HepG2 (cell line): ENCODE measurements around the gene AMZ2. TPM values are rescaled to one million over a fixed set of nuclear protein-coding genes. Genes with fewer than 3 reads are reported as not detected.
A peak's percentile ranks its signal among the peaks of the same experiment; 100 is the strongest.

Experiments used
- ARNT ChIP-seq: fragments of 450-650 bp; IDR thresholded peaks from 2 replicates; pipeline ENCODE4 v1.6.1; 2017
- CEBPG ChIP-seq: IDR thresholded peaks from 2 replicates; pipeline ENCODE4 v1.6.1; 2016
- ELF1 ChIP-seq: sonication (generic); formaldehyde crosslinking; IDR thresholded peaks from 2 replicates; pipeline ENCODE4 v1.4.0; 2020; ENCODE audit warnings: missing genetic modification reagents
- GTF3A ChIP-seq: sonication (generic); formaldehyde crosslinking; conservative IDR thresholded peaks from 2 replicates; pipeline ENCODE4 v1.4.0; 2020; ENCODE audit warnings: mild to moderate bottlenecking, missing genetic modification reagents
- MEIS1 ChIP-seq: sonication (generic); formaldehyde crosslinking; IDR thresholded peaks from 2 replicates; pipeline ENCODE4 v1.9.0; 2021; ENCODE audit warnings: mild to moderate bottlenecking, missing genetic modification reagents, moderate library complexity, borderline replicate concordance
- MIXL1 ChIP-seq: IDR thresholded peaks from 2 replicates; pipeline ENCODE4 v1.6.1; 2016
- NCOA2 ChIP-seq: sonication (generic); formaldehyde crosslinking; IDR thresholded peaks from 2 replicates; pipeline ENCODE4 v1.8.0; 2022; ENCODE audit warnings: inconsistent platforms
- NRL ChIP-seq: sonication (generic); formaldehyde crosslinking; IDR thresholded peaks from 2 replicates; pipeline ENCODE4 v1.5.0; 2020; ENCODE audit warnings: missing genetic modification reagents, mild to moderate bottlenecking, moderate library complexity, borderline replicate concordance
- SMC3 ChIP-seq: IDR thresholded peaks from 2 replicates; pipeline ENCODE4 v1.6.1; 2011; ENCODE audit warnings: low read length, improper control_type of control experiment
- SRSF4 ChIP-seq: fragments of 200-400 bp; formaldehyde crosslinking; IDR thresholded peaks from one replicate; pipeline ENCODE4 v1.6.1; 2018; ENCODE audit warnings: mild to moderate bottlenecking, low read depth, low read length, moderate library complexity; ENCODE audit not compliant: poor library complexity, severe bottlenecking
- TRIM24 ChIP-seq: sonication (generic); formaldehyde crosslinking; IDR thresholded peaks from 2 replicates; pipeline ENCODE4 v1.8.0; 2022; ENCODE audit warnings: mild to moderate bottlenecking, missing genetic modification reagents
- ZFP37 ChIP-seq: sonication (generic); formaldehyde crosslinking; IDR thresholded peaks from 2 replicates; pipeline ENCODE4 v1.4.0; 2020; ENCODE audit warnings: missing genetic modification reagents, borderline replicate concordance
- ZNF232 ChIP-seq: sonication (generic); formaldehyde crosslinking; IDR thresholded peaks from 2 replicates; pipeline ENCODE4 v1.4.0; 2020; ENCODE audit warnings: missing genetic modification reagents, borderline replicate concordance
- ZNF501 ChIP-seq: sonication (generic); formaldehyde crosslinking; IDR thresholded peaks from 2 replicates; pipeline ENCODE4 v1.5.1; 2020; ENCODE audit warnings: mild to moderate bottlenecking, moderate library complexity, missing genetic modification reagents
- ZNF678 ChIP-seq: sonication (generic); formaldehyde crosslinking; IDR thresholded peaks from 2 replicates; pipeline ENCODE4 v1.4.0; 2020; ENCODE audit warnings: mild to moderate bottlenecking, missing genetic modification reagents
- ZSCAN20 ChIP-seq: sonication (generic); formaldehyde crosslinking; IDR thresholded peaks from 2 replicates; pipeline ENCODE4 v1.4.0; 2020; ENCODE audit warnings: missing genetic modification reagents, mild to moderate bottlenecking, borderline replicate concordance
- polyA plus RNA-seq, 8 experiments: library from polyadenylated mRNA; depleted of rRNA in 3 of 8; stranded (reverse) in 7 of 8; unstranded in 1 of 8; fragments of >200 nt; fragmentation: Illumina TruSeq in 4 of 8; extraction: Trizol in 4 of 8; gene quantifications; 2 replicates each; pipeline versions ENCODE4 v1.2.1 to v1.2.3, GENCODE V29; 2011 to 2016; ENCODE audit warnings: low read depth in 4 of 8, missing spikeins in 1 of 8, mixed read lengths in 1 of 8; ENCODE audit not compliant: insufficient read depth in 1 of 8
- total RNA-seq, 5 experiments: library from RNA; depleted of rRNA; stranded (reverse); fragments of >200 nt; fragmentation: Illumina TruSeq; extraction: Trizol; gene quantifications; 2 replicates each; pipeline ENCODE4 v1.2.3, GENCODE V29; 2016; ENCODE audit warnings: low read depth in 1 of 5
- TF ChIP-seq, protein P1 (sequence below): sonication (generic); formaldehyde crosslinking; IDR thresholded peaks from 2 replicates; pipeline ENCODE4 v1.5.0; 2020; ENCODE audit warnings: mild to moderate bottlenecking, missing genetic modification reagents
- TF ChIP-seq, protein P2 (sequence below): sonication (generic); formaldehyde crosslinking; IDR thresholded peaks from 2 replicates; pipeline ENCODE4 v1.9.0; 2021; ENCODE audit warnings: missing genetic modification reagents, borderline replicate concordance
- TF ChIP-seq, protein P3 (sequence below): sonication (generic); formaldehyde crosslinking; IDR thresholded peaks from 2 replicates; pipeline ENCODE4 v1.5.0; 2020; ENCODE audit warnings: missing genetic modification reagents, mild to moderate bottlenecking, borderline replicate concordance
- TF ChIP-seq, protein P4 (sequence below): fragments of 450-650 bp; IDR thresholded peaks from 2 replicates; pipeline ENCODE4 v1.6.1; 2017

The AMZ2 gene
- total and polyA plus RNA-seq, 2 of the 13 experiments (the other 11 are each of a cell fraction or from before 2014, with no cell fraction given): 86.9 to 90.2 TPM

DNA sequence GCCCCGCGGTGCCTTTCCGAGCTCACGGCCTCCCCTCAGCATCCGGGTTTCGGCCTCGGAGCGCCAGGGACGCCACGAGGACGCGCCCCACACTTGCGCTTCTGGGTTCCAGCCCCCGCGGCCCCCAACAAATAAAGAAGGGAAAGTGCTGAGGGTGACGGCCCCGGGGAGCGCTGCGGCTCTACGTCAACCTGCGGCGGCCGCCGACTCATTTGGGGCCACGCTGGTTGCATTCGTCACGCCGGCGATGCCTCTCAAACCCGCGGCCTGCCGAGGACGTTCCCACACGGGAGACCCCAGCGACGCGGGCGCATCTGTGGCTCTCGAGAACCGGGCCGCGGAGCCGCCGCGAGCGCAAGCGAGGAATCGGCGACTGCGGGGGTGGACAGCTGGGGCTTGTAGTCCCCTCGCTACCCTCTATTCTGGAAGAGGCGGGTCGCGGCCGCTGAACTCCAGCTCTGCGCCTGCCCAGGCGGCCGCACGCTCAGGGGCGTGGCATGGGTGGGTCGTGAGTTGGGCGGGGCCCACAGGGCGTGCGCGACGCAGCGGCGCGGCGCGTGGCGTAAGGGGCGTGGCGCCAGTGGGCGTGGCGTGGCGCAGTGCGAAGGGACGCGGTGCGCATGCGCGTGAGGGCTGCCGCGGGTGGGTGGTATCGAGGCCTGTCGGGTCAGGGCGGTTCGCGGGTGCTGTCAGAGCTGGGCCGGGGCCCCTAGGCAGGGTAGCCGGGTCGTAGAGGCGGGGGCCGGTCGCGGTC, at the start of gene AMZ2 (continued):
- TF ChIP-seq, protein P1, sequence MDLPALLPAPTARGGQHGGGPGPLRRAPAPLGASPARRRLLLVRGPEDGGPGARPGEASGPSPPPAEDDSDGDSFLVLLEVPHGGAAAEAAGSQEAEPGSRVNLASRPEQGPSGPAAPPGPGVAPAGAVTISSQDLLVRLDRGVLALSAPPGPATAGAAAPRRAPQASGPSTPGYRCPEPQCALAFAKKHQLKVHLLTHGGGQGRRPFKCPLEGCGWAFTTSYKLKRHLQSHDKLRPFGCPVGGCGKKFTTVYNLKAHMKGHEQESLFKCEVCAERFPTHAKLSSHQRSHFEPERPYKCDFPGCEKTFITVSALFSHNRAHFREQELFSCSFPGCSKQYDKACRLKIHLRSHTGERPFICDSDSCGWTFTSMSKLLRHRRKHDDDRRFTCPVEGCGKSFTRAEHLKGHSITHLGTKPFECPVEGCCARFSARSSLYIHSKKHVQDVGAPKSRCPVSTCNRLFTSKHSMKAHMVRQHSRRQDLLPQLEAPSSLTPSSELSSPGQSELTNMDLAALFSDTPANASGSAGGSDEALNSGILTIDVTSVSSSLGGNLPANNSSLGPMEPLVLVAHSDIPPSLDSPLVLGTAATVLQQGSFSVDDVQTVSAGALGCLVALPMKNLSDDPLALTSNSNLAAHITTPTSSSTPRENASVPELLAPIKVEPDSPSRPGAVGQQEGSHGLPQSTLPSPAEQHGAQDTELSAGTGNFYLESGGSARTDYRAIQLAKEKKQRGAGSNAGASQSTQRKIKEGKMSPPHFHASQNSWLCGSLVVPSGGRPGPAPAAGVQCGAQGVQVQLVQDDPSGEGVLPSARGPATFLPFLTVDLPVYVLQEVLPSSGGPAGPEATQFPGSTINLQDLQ (CRISPR knock-in tag): no peak; the same call in 1 of the 2 replicates
- peak; percentile 40; the same call in 1 of the 2 replicates for TF ChIP-seq NCOA2 (CRISPR knock-in tag)
- peak; percentile 54 for TF ChIP-seq MIXL1 (CRISPR knock-in tag)
- no peak for TF ChIP-seq SRSF4
- peak; percentile 43 for TF ChIP-seq ZFP37
- TF ChIP-seq GTF3A: no peak
- TF ChIP-seq, protein P2, sequence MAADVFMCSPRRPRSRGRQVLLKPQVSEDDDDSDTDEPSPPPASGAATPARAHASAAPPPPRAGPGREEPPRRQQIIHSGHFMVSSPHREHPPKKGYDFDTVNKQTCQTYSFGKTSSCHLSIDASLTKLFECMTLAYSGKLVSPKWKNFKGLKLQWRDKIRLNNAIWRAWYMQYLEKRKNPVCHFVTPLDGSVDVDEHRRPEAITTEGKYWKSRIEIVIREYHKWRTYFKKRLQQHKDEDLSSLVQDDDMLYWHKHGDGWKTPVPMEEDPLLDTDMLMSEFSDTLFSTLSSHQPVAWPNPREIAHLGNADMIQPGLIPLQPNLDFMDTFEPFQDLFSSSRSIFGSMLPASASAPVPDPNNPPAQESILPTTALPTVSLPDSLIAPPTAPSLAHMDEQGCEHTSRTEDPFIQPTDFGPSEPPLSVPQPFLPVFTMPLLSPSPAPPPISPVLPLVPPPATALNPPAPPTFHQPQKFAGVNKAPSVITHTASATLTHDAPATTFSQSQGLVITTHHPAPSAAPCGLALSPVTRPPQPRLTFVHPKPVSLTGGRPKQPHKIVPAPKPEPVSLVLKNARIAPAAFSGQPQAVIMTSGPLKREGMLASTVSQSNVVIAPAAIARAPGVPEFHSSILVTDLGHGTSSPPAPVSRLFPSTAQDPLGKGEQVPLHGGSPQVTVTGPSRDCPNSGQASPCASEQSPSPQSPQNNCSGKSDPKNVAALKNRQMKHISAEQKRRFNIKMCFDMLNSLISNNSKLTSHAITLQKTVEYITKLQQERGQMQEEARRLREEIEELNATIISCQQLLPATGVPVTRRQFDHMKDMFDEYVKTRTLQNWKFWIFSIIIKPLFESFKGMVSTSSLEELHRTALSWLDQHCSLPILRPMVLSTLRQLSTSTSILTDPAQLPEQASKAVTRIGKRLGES (CRISPR knock-in tag): no peak
- peak; percentile 99 for TF ChIP-seq ZNF501
- peak; percentile 49 for TF ChIP-seq ELF1 (CRISPR knock-in tag)
- TF ChIP-seq, protein P3, sequence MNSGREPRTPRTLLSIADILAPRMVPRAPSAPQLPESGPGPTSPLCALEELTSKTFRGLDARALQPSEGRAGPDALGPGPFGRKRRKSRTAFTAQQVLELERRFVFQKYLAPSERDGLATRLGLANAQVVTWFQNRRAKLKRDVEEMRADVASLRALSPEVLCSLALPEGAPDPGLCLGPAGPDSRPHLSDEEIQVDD: peak; percentile 74
- TF ChIP-seq ZNF678 (CRISPR knock-in tag): no peak
- no peak for TF ChIP-seq ARNT
- TF ChIP-seq, protein P4, sequence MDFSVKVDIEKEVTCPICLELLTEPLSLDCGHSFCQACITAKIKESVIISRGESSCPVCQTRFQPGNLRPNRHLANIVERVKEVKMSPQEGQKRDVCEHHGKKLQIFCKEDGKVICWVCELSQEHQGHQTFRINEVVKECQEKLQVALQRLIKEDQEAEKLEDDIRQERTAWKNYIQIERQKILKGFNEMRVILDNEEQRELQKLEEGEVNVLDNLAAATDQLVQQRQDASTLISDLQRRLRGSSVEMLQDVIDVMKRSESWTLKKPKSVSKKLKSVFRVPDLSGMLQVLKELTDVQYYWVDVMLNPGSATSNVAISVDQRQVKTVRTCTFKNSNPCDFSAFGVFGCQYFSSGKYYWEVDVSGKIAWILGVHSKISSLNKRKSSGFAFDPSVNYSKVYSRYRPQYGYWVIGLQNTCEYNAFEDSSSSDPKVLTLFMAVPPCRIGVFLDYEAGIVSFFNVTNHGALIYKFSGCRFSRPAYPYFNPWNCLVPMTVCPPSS: no peak
- TF ChIP-seq TRIM24 (CRISPR knock-in tag): no peak
- TF ChIP-seq SMC3: no peak
- TF ChIP-seq MEIS1 (CRISPR knock-in tag): no peak
- no peak for TF ChIP-seq ZNF232 (CRISPR knock-in tag)
- TF ChIP-seq ZSCAN20 (CRISPR knock-in tag): peak; percentile 65; the same call in 1 of the 2 replicates
- 0 out of 2 replicates have a peak, but pooled peaks have one; percentile 31 for TF ChIP-seq NRL
- peak; percentile 14; the same call in 1 of the 2 replicates for TF ChIP-seq CEBPG
